ENCODE results near the gene NFE2L3.
"Not testable (repeated sequence)": the region's sequence is repeated elsewhere in the genome, so short reads cannot be mapped to it uniquely, and the experiment has no call there.

Gene NFE2L3

DNA sequence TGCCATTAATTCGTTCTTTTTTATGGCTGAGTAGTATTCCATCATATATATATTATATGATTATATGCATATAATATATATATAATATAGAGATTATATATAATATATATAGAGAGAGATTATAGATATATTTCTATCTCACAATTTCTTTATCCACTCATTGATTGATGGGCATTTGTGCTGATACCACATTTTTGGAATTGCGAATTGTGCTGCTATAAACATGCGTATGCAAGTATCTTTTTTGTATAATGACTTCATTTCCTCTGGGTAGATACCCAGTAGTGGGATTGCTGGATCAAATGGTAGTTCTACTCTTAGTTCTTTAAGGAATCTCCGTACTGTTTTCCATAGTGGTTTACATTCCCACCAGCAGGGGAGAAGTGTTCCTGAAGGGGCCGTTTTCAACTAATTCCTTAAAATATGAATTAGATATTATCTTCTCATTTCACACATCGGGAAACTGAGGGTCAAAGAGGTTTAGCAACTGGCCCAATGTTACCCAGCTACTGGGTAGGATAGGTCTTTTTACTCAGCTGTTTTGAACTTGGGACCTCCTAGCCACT, 16.5 kb downstream of the NFE2L3 start:
- no peak for DNase-seq (ENCODE audit: low read depth)

DNA sequence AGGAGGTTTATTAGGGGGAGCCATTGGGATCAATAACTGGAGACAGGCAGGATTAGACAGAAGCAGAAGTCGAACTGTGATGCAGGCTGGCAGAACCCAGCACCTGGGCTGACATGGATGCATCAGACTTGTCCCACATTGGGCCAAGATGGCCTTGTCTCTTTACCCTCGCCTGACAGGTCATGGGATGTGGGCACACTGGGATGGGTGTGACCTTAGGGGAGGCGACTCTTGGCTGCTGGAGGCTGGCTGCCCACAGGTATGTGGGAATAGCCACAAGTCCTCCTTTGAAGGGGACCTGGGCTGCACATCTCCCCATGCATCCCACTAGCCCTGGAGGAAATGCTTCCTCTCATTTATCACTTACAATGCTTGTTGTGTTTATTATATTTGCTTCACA, 17.3 kb downstream of the NFE2L3 start:
- no peak for DNase-seq (ENCODE audit: low read depth)

DNA sequence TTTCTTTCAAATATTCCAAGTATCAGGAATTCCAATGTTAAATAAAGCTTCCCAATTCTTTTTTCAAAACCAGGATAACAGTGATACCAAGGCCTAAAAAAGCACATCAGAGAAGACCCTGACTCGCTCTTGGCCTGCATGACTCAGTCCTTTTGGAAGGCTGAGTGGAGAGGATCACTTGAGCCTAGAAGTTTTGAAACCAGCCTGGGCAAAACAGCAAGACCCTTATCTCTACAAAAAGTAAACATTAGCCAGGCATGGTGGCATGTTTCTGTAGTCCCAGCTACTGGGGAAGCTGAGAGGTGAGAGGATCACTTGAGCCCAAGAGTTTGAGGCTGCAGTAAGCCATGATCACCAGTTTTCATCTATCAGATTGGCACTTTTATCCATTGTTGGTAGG, 18.7 kb downstream of the NFE2L3 start:
- peak; percentile 47 for DNase-seq (ENCODE audit: low read depth)

DNA sequence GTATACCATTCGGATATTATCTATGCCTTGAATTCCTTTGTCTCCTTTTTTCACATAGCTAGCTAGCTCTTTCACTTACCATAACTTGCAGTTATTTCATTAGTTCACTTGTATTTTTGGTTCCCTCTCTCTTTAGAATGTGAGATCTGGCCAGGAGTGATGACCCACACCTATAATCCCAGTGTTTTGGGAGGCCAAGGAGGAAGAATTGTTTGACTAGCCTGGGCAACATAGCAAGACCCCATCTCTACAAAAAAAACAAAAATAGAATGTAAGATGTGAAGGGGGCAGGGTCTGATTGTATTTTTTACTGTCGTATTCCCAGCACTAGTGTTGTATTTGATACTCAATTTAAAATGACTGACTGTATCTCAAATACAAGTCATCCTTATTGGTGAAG, 19.6 kb downstream of the NFE2L3 start:
- DNase-seq (ENCODE audit: low read depth) = no peak

DNA sequence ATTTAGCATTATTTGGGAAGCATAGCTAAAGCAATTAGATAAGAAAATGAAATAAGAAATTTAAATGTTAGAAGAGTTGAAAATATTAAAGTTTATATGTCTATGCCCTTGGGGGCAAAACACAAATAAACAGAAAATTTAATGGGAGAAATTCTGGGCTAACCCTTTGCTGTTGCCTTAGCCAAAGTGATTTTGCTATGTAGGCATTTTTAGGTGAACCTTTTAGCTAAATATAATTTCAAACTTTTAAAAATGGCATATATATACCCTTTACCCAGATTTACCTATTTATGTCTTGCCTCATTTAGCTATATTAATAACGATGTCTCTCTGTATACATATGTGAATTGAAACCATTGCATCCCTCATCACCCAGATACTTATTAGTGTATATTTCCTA, 20.1 kb downstream of the NFE2L3 start:
- no peak for DNase-seq (ENCODE audit: low read depth)

DNA sequence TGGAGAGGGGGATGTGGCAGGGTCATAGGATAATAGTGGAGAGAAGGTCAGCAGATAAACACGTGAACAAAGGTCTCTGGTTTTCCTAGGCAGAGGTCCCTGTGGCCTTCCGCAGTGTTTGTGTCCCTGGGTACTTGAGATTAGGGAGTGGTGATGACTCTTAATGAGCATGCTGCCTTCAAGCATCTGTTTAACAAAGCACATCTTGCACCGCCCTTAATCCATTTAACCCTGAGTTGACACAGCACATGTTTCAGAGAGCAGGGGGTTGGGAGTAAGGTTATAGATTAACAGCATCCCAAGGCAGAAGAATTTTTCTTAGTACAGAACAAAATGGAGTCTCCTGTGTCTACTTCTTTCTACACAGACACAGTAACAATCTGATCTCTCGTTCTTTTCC, 23.9 kb downstream of the NFE2L3 start:
- not testable (repeated sequence) for DNase-seq (ENCODE audit: low read depth)

DNA sequence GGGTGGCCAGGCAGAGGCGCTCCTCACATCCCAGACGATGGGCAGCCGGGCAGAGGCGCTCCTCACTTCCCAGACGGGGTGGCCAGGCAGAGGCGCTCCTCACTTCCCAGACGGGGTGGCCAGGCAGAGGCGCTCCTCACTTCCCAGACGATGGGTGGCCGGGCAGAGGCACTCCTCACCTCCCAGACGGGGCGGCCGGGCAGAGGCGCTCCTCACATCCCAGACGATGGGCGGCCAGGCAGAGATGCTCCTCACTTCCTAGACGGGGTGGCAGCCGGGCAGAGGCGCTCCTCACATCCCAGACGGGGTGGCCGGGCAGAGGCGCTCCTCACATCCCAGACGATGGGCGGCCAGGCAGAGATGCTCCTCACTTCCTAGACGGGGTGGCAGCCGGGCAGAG, 24.7 kb downstream of the NFE2L3 start:
- DNase-seq (ENCODE audit: low read depth) = not testable (repeated sequence)

DNA sequence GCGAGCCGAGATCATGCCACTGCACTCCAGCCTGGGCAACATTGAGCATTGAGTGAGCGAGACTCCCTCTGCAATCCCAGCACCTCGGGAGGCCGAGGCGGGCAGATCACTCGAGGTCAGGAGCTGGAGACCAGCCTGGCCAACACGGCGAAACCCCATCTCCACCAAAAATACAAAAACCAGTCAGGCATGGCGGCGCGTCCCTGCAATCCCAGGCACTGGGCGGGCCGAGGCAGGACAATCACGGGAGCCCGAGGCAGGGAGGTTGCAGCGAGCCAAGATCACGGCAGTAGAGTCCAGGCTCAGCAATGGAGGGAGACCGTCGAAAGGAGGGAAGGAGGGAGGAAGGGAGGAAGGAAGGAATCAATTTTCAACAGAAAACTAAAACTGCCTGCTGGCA, 25.3 kb downstream of the NFE2L3 start:
- DNase-seq (ENCODE audit: low read depth) = not testable (repeated sequence)

DNA sequence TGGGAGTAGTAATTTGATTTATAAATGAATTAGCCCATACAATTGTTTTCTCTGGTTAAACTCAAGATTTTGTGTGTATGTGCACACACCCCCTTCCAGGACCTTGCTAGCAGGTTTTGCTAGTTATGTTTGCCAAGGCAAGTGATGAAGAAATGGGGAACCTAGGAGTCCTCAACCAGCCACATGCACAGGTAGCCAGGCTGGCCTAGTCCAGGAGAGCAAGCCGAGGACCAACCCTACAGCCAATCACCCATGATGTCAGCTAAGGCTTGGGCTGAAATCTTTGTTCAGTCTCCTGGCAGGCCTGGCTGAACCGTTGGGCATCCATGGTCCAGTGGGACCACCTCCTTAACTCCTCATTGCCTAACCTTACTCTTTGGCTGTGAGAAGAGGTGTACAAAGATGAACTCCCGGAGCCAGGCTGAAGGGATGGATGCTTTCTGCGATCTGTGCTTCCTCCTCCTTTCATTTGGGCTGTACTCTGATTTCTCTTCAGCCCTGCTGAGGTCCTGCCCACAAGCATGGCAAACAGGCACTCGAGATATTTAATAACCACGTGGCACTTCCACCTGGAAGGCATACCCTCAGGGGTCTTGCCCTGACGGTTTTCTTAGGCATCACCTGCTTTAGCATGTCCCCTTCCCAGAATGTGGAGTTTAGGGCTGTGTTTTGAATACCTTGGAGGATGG, 26.4 kb downstream of the NFE2L3 start:
- no peak for DNase-seq (ENCODE audit: low read depth)

DNA sequence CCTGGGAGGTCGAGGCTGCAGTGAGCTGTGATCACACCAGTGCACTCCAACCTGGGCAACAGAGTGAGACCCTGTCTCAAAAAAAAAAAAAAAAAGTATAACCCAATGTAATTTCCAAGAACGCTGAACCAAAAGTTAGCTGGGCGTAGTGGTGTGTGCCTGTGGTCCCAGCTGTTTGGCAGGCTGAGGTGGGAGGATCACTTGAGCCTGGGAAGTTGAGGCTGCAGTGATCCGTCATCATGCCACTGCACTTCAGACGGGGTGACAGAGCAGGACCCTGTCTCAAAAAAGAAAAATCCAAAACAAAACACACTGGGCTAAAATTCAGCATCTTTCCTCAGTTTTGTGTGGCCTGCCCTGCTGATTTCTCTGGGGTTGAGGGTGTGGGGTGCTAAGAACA, 27.4 kb downstream of the NFE2L3 start:
- no peak for DNase-seq (ENCODE audit: low read depth)

DNA sequence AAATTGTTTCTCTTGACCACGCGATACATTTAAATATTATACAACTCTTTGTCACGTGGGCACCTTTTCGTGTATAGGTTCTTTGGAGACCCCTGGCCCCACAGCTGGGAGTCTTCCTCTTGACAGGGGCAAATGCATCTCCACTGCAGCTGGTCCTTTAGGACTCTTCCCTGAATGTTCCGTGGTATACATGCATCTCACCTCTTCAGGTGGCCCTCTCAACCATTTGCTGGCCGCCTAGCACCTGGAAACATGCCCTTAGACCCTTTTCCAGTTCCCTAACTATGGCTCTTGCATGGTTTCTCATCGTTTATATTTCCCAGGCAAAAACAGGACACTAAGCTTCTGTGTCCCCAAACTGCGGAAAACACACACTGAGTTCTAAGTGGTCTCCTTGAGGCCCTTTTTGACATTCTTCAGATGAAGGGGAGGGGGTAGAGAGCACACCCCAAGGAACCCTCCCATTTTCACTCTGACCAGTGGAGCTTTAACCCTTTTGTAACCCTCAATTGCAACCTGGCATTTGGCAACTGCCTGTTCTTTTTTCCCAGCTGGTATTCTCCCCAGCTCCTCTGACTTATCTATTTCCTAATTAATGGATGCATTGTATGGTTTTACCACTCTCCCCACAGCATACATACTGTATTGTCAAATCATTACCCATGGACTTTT, 28.0 kb downstream of the NFE2L3 start:
- DNase-seq (ENCODE audit: low read depth) = no peak

DNA sequence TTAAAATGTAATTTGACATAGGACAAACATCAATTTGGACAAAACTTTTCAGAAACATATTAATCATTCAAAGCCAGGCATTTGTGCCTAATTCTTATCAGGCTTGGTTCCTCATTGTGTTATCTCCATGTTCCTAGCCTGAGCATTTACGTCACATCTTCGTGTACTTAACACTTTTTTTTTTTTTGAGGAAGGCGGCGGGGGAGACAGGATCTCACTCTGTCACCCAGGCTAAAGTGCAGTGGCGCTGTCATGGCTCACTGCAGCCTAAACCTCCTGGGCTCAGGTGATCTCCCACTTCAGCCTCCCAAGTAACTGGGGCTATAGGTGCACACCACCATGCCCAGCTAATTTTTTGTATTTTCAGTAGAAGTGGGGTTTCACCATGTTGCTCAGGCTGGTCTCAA, 28.8 kb downstream of the NFE2L3 start:
- DNase-seq (ENCODE audit: low read depth) = no peak

DNA sequence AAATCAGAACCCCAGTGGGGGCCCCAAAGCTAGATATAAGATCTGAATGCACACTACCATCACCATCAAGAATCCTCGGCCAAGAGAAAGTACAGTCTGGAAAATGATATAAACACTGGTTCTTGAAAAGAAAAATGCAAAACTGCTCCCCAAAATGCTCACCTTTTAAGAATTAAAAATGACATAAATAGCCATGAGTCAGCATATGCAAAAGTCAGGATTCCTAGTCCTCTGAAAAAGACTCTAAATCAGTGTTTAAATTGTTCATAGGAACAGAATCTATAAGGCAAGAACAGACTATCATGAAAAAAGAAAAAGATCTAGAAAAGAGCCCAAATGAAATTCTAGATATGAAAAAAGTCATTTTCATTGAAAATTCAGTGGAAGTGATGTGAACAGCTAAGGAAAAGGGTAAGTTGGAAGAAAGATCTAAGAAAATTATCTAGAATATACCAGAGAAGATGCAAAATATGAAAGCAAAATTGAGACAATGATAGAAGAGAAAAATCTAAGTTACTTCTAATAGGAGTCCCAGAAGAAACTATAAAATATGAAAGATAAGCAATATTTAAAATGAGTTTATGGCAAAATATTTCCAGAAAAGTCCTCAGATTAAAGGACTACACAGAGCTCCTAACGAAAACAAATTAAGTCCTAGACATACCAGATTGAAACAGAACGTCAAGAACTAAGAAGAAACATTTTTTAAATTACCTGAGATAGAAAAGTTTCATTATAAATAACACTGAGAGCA, 29.7 kb downstream of the NFE2L3 start:
- DNase-seq (ENCODE audit: low read depth) = no peak

DNA sequence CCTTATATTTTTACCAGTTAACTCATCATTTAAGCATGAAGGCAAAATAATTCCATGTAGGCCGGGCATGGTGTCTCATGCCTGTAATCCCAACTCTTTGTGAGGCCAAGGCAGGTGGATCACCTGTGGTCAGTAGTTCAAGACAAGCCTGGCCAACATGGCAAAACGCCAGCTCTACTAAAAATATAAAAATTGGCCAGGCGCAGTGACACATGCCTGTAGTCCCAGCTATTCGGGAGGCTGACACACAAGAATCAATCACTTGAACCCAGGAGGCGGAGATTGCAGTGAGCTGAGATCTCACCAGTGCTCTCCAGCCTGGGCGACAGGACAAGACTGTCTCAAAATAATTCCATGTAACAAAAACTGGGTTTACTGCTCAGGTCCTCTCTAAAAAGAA, 30.3 kb downstream of the NFE2L3 start:
- DNase-seq (ENCODE audit: low read depth) = no peak

DNA sequence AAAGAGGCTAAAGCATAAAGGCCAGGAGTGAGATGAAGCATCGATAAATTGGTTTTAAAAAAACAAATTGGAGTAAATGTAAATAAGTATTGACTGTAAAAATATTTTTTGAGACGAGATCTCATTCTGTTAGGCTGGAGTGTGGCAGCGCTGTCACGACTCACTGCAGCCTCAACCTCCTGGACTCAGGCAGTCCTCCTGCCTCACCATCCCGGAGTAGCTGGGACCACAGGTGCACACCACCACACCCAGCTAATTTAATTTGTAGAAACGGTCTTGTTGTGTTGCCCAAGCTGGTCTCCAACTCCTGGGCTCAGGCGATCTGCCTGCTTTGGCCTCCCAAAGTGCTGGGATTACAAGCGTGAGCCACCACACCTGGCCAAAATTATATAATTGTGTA, 30.7 kb downstream of the NFE2L3 start:
- DNase-seq (ENCODE audit: low read depth) = no peak

DNA sequence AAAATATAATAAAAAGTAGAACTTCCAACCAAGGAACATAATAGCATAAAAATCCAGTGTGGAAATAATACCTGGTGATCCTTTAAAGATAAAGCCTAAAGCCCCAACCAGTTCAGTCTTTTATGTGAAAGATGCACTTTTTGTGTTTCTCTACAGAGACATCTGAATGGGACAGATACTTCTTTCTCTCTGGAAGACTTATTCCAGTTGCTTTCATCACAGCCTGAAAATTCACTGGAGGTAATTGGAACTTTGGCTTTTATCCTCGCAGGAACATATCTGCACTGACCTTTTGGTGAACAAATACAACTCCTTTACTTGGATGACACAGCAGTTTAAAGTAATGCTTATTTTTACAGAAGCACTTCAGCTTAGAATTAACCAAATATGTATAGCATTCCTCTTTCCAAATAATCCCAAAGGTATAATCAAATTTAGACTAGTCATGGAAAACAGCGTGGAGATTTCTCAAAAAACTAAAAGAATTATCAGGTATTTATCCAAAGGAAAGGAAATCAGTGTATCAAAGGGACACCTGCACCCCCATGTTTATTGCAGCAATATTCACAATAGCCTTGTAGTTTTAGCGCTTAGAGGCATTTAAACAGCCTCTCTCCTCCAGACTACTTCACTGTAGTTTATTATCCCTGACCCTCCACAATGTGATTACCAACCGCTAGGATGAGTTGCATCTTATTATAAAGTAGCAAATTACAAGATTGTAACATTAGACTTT, 31.7 kb downstream of the NFE2L3 start:
- no peak for DNase-seq (ENCODE audit: low read depth)

DNA sequence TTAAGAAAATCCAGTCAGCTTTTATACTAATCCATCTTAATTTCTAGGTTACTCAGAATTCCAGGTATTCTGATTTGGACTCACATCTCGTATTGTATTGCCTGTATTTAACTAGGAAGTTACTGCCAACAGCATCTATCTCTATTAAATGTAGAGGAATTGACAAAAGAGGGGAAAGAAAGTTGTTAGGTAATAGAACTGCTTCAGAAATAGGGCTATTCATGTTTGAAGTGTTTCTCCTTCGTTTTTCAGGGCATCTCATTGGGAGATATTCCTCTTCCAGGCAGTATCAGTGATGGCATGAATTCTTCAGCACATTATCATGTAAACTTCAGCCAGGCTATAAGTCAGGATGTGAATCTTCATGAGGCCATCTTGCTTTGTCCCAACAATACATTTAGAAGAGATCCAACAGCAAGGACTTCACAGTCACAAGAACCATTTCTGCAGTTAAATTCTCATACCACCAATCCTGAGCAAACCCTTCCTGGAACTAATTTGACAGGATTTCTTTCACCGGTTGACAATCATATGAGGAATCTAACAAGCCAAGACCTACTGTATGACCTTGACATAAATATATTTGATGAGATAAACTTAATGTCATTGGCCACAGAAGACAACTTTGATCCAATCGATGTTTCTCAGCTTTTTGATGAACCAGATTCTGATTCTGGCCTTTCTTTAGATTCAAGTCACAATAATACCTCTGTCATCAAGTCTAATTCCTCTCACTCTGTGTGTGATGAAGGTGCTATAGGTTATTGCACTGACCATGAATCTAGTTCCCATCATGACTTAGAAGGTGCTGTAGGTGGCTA, 32.5 kb downstream of the NFE2L3 start:
- DNase-seq (ENCODE audit: low read depth) = not testable (repeated sequence)

DNA sequence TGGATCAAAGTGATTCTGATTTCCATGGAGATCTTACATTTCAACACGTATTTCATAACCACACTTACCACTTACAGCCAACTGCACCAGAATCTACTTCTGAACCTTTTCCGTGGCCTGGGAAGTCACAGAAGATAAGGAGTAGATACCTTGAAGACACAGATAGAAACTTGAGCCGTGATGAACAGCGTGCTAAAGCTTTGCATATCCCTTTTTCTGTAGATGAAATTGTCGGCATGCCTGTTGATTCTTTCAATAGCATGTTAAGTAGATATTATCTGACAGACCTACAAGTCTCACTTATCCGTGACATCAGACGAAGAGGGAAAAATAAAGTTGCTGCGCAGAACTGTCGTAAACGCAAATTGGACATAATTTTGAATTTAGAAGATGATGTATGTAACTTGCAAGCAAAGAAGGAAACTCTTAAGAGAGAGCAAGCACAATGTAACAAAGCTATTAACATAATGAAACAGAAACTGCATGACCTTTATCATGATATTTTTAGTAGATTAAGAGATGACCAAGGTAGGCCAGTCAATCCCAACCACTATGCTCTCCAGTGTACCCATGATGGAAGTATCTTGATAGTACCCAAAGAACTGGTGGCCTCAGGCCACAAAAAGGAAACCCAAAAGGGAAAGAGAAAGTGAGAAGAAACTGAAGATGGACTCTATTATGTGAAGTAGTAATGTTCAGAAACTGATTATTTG, 33.3 kb downstream of the NFE2L3 start:
- DNase-seq (ENCODE audit: low read depth) = no peak

DNA sequence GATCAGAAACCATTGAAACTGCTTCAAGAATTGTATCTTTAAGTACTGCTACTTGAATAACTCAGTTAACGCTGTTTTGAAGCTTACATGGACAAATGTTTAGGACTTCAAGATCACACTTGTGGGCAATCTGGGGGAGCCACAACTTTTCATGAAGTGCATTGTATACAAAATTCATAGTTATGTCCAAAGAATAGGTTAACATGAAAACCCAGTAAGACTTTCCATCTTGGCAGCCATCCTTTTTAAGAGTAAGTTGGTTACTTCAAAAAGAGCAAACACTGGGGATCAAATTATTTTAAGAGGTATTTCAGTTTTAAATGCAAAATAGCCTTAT, 33.8 kb downstream of the NFE2L3 start:
- no peak for DNase-seq (ENCODE audit: low read depth)

DNA sequence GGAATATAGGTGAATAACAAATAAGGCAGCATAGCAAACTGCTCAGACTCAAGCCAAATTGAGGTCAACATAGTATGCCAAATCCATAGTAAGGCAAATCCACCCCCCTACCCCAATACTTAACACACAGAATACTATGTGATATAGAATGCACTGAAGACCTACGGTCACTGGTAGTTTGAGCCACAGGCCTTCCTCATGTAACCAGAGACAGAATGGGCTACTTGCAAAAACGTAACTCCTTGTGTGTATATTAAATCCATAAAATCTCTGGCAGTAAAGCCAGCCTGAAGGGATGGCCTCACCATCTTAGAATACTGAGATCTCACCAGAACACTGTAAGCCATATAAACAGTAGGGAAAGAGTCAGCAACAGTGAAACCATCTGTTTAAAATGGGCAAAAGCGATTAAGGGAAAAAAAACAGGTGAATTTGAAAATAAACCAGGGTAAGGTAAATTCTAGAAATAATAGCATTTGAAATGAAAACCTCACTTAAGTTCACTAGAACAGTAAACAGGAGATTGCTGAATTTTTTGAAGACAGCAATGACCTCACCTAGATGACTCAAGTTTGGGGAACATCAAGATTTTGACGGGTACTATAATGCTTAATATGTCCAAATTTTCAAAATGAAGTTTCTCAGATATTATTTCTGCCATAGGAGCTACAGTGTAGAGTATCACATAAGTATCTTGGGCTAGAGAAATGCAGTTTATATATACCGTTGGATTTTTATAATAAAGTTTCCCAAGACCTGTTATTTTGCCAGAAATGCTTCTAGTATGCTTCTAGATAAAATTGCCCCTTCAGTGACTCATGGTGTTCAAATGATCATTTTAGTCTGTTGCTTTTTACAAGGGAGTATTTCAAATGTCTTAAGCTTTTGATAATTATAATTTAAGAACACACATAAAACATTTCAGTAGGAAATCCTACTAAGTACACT, 34.6 kb downstream of the NFE2L3 start:
- DNase-seq (ENCODE audit: low read depth) = no peak

All from iris pigment epithelial cell (primary cell).